ENCODE data around the gene MARCO. TPM values are rescaled to one million over a fixed set of nuclear protein-coding genes. Genes with fewer than 3 reads are reported as not detected.
A peak's percentile ranks its signal among the peaks of the same experiment; 100 is the strongest.

The MARCO gene
- total and polyA plus RNA-seq, 2 experiments from 2014 or later: not detected

- Histone ChIP-seq H3K4me1 (ENCODE audit: insufficient read depth) (no peaks in the 10 kb centered on the region), H3K4me3 (no peak overlapping the region), H3K9me2 (ENCODE audit: insufficient read depth) (0 out of 2 replicates have a peak, but pooled peaks cover 4% of the 10 kb centered on the region), H3K79me2 (replicated peaks; ENCODE audit: insufficient read depth) (no peaks in the 10 kb centered on the region), H3F3A (replicated peaks; ENCODE audit: low read depth) (no peaks in the 10 kb centered on the region), H4K20me1 (replicated peaks; ENCODE audit: insufficient read depth) (no peaks in the 10 kb centered on the region), H3K4me2 (no peak overlapping the region), H3K36me3 (ENCODE audit: insufficient read depth) (no peaks in the 10 kb centered on the region), H3K27me3 (ENCODE audit: insufficient read depth) (no peaks in the 10 kb centered on the region), H3K27ac (ENCODE audit: low read depth) (no peak overlapping the region), H2AFZ (peak overlapping the region; percentile 84; the same call in 1 of the 2 replicates)
- H3K4me3 Mint-ChIP-seq: no peak overlapping the region
- H3K36me3 Mint-ChIP-seq (ENCODE audit: low read depth): no peaks in the 10 kb centered on the region
- H3K27me3 Mint-ChIP-seq (ENCODE audit: insufficient read depth, low read depth, poor library complexity): peaks cover 2% of the 10 kb centered on the region
- DNase-seq (ENCODE audit: low spot score) (no peak), ATAC-seq (no peak)
- peaks cover 6% of the 10 kb centered on the region; the same call in 2 of the 3 replicates for H3K4me1 Mint-ChIP-seq
- 0 out of 2 replicates have a peak overlapping the region, but pooled peaks have one; percentile 14 for H3K27ac Mint-ChIP-seq
- no peak for TF ChIP-seq CREB1 (CRISPR knock-in tag; IDR thresholded peaks at IDR 0.05; ENCODE audit: low read depth)
- no peak for TF ChIP-seq ZNF462 (CRISPR knock-in tag; IDR thresholded peaks at IDR 0.05)
- TF ChIP-seq ETS1 (IDR thresholded peaks at IDR 0.05): no peak
- TF ChIP-seq REST (IDR thresholded peaks at IDR 0.05; ENCODE audit: unreplicated experiment): no peak
- no peak for TF ChIP-seq STAT1 (IDR thresholded peaks at IDR 0.05; ENCODE audit: unreplicated experiment)
- no peak for TF ChIP-seq EZH2phosphoT487 (IDR thresholded peaks at IDR 0.05; ENCODE audit: unreplicated experiment)
- no peak for TF ChIP-seq ZNF331 (CRISPR knock-in tag; IDR thresholded peaks at IDR 0.05; ENCODE audit: low read depth)
- no peak for TF ChIP-seq EZH2 (IDR thresholded peaks at IDR 0.05; ENCODE audit: low read depth, unreplicated experiment)
- TF ChIP-seq CTCF (conservative IDR thresholded peaks at IDR 0.05; ENCODE audit: low read depth in 2 of 2): no peak
- no peak for TF ChIP-seq POLR2AphosphoS5 (IDR thresholded peaks at IDR 0.05; ENCODE audit: low read depth)
- TF ChIP-seq NANOG (IDR thresholded peaks at IDR 0.05; ENCODE audit: borderline replicate concordance): no peak
- TF ChIP-seq ZNF114 (CRISPR knock-in tag; IDR thresholded peaks at IDR 0.05): no peak
- TF ChIP-seq JUNB (IDR thresholded peaks at IDR 0.05; ENCODE audit: unreplicated experiment): no peak
- 0 out of 3 replicates have a peak, but pooled peaks cover 4% of the 10 kb centered on the region for H3K9me3 Mint-ChIP-seq
Observed at GRCh38 chr2:118922254-118922653, 19.7 kb upstream of the MARCO start.
